Transverse colon (tissue), 4 donors: ENCODE data around the gene SULT1C2. TPM values are rescaled to one million over a fixed set of nuclear protein-coding genes. Genes with fewer than 3 reads are reported as not detected.
"Not testable (repeated sequence)": the region's sequence is repeated elsewhere in the genome, so short reads cannot be mapped to it uniquely, and the experiment has no call there.

ENCODE experiments used
- DNase-seq: peaks from one replicate; pipeline ENCODE4 v3.0.0-alpha.2; 2019
- H3K27ac ChIP-seq, 4 donors: fragments of 200-600 bp; sonication (generic); 2 replicates each; pipeline ENCODE4 v1.5.1; 2016 to 2018; ENCODE audit warnings: inconsistent platforms in 4 of 4
- H3K27me3 ChIP-seq: fragments of 200-600 bp; sonication (generic); 2 replicates; pipeline ENCODE4 v1.5.1; 2017; ENCODE audit warnings: inconsistent platforms
- H3K36me3 ChIP-seq, 4 donors: fragments of 200-600 bp; sonication (generic); 2 replicates each; pipeline ENCODE4 v1.5.1; 2017 to 2019; ENCODE audit warnings: inconsistent platforms in 4 of 4
- H3K4me1 ChIP-seq, 4 donors: fragments of 200-600 bp; sonication (generic); 2 replicates each; pipeline ENCODE4 v1.5.1; 2017 to 2020; ENCODE audit warnings: inconsistent platforms in 4 of 4
- H3K4me3 ChIP-seq, 4 donors: fragments of 200-600 bp; sonication (generic); 1 replicate in 1 of 4; 2 replicates in 3 of 4; pipeline versions ENCODE4 v1.5.1 to v1.6.1; 2017 to 2019; ENCODE audit warnings: inconsistent platforms in 4 of 4
- H3K9me3 ChIP-seq, 2 donors: fragments of 200-600 bp; sonication (generic); 2 replicates each; pipeline ENCODE4 v1.5.1; 2017 to 2019; ENCODE audit warnings: inconsistent platforms in 2 of 2
- CTCF ChIP-seq, 5 experiments: fragments of 200-600 bp in 3 of 5; fragments of 450-650 bp in 2 of 5; sonication (generic) in 3 of 5; IDR thresholded peaks; 1 replicate in 2 of 5; 2 replicates in 3 of 5; pipeline ENCODE4 v1.5.1; 2016 to 2017; ENCODE audit warnings: antibody characterized with exemption in 5 of 5, inconsistent platforms in 3 of 5, mild to moderate bottlenecking in 2 of 5, moderate library complexity in 1 of 5
- EP300 ChIP-seq: sonication (generic); formaldehyde crosslinking; IDR thresholded peaks from one replicate; pipeline ENCODE4 v1.6.1; 2017; ENCODE audit warnings: antibody characterized with exemption, low read depth
- POLR2A ChIP-seq: fragments of 450-650 bp; IDR thresholded peaks from one replicate; pipeline ENCODE4 v1.6.1; 2016; ENCODE audit warnings: antibody characterized with exemption, mild to moderate bottlenecking, moderate library complexity
- POLR2AphosphoS5 ChIP-seq, 3 donors: sonication (generic); formaldehyde crosslinking; IDR thresholded peaks; one replicate each; pipeline ENCODE4 v1.6.1; 2016; ENCODE audit warnings: antibody characterized with exemption in 3 of 3
- WGBS, 2 donors: methylation state at CpG; one replicate each; pipeline ENCODE4 v1.1.5; 2018; ENCODE audit warnings: low coverage in 1 of 2; 5-methylcytosine and 5-hydroxymethylcytosine counted together
- in situ Hi-C, 4 donors: fragments of 200-750 bp; cut with MboI; loops; one replicate each; pipeline versions ENCODE4 v1.15.0 to v1.15.1; 2017; ENCODE audit warnings: low sequenced_read_pairs in 3 of 4, low pct_ligation_motif_present in 1 of 4, low pct_unique_long_range_greater_than_20kb in 1 of 4
- intact Hi-C: fragments of 100-400 bp; cut with DNase I; formaldehyde crosslinking; loops from one replicate; pipeline ENCODE4 v1.15.1; 2023; ENCODE audit warnings: low total_unique reads
- total RNA-seq, 4 donors: library from RNA; depleted of rRNA; stranded (reverse); fragments of >200 nt; gene quantifications; one replicate each; pipeline ENCODE4 v1.1.0, GENCODE V29; 2016

The SULT1C2 gene
- total RNA-seq, 4 donors from 2014 or later = not detected

DNA sequence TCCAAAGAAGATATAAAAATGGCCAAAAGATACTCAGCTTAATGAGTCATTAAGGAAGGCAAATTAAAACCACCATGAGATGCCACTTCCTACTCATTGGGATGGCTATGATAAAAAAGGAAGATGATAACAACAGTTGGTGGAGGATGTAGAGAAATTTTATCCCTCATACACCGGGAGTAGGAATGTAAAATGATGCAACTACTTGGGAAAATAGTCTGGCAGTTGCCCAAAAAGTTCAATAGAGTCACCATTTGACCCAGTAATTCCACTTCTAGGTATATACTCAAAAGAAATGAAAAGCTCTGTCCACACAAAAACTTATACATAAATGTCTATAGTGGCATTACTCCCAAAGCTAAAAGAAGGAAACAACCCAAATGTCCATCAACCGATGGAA is 10.1 kb upstream of the SULT1C2 start:
- H3K4me1 ChIP-seq = no peaks in the 10 kb centered on the region
- 73 to 83% methylated on average over 2 of the region's 2 CpGs for WGBS, 2 donors
- H3K4me3 ChIP-seq = no peak overlapping the region
- H3K9me3 ChIP-seq = no peaks in the 10 kb centered on the region
- in situ Hi-C loops = no loop called here
- TF ChIP-seq EP300 = no peak
- TF ChIP-seq POLR2A = no peak
- no peak for TF ChIP-seq POLR2AphosphoS5 (IDR thresholded peaks at IDR 0.05)
- TF ChIP-seq CTCF (IDR thresholded peaks at IDR 0.05) = no peak
- DNase-seq = no peak
- H3K27me3 ChIP-seq = no peaks in the 10 kb centered on the region
- intact Hi-C loops = no loop called here
- no peaks in the 10 kb centered on the region for H3K36me3 ChIP-seq
- H3K27ac ChIP-seq = no peak overlapping the region

GRCh38 chr2:108279468-108279867 is 9.2 kb upstream of the SULT1C2 start:
- no peak for DNase-seq

GRCh38 chr2:108280466-108280865 is 8.2 kb upstream of the SULT1C2 start:
- TF ChIP-seq POLR2A (no peak), POLR2AphosphoS5 (IDR thresholded peaks at IDR 0.05) (no peak), EP300 (no peak), CTCF (IDR thresholded peaks at IDR 0.05) (no peak)
- intact Hi-C loops (no loop called here), in situ Hi-C loops (no loop called here)
- no peaks in the 10 kb centered on the region for H3K27me3 ChIP-seq
- no peaks in the 10 kb centered on the region for H3K36me3 ChIP-seq
- no peaks in the 10 kb centered on the region for H3K4me1 ChIP-seq
- 58% methylated on average over 3 of the region's 3 CpGs; no CpG with 5 or more reads in 1 of the 2 donors for WGBS, 2 donors
- DNase-seq = no peak
- H3K27ac ChIP-seq = no peak overlapping the region
- no peaks in the 10 kb centered on the region for H3K9me3 ChIP-seq
- no peak overlapping the region for H3K4me3 ChIP-seq

More at GRCh38 chr2:108279468-108279867, 9.2 kb upstream of the SULT1C2 start:
- WGBS, 2 donors = 87 to 100% methylated on average over 1 to 5 of the region's 5 CpGs
- Histone ChIP-seq H3K27ac (no peak overlapping the region), H3K27me3 (no peaks in the 10 kb centered on the region), H3K4me1 (no peaks in the 10 kb centered on the region), H3K36me3 (no peaks in the 10 kb centered on the region), H3K4me3 (no peak overlapping the region), H3K9me3 (no peaks in the 10 kb centered on the region)
- intact Hi-C loops = no loop called here
- in situ Hi-C loops = no loop called here
- no peak for TF ChIP-seq CTCF (IDR thresholded peaks at IDR 0.05)

DNA sequence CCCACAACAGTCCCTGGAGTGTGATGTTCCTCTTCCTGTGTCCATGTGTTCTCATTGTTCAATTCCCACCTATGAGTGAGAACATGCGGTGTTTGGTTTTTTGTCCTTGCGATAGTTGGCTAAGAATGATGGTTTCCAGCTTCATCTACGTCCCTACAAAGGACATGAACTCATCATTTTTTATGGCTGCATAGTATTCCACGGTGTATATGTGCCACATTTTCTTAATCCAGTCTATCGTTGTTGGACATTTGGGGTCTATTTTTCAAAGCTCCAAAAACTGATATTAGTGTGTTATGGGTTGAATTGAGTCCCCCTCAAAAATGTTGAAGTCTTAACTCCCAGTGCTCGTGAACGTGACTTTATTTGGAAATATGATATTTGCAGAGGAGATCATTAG is 4.1 kb upstream of the SULT1C2 start:
- H3K4me3 ChIP-seq, H3K27ac ChIP-seq, H3K4me1 ChIP-seq, in situ Hi-C loops, H3K9me3 ChIP-seq, H3K36me3 ChIP-seq, H3K27me3 ChIP-seq, DNase-seq: not testable (repeated sequence)
- WGBS, 2 donors = 92 to 94% methylated on average over 7 of the region's 7 CpGs
- intact Hi-C loops = loop anchor here (2.0 kb wide), 1 partner anchor 52 kb away; no protein-coding TSS in a partner anchor

DNA sequence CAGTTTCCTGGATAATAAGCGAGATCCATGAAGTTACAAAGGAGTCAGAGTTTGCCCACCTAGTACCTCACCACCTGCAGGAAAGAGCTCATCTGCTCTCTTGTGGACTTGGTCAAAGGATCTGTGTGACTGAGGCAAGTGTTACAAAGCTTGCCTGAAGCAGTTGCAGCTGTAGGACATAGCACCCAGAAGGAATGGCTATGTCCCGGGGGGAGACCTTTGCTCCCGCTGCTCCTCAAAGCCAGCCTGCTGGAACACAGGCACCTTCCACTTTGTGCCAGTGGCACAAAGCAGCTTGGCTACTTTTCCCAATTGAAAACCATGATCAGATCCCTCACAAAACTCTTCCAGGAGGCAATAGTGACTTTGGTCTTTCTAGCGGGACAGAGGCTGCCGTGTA is 3.1 kb upstream of the SULT1C2 start:
- Histone ChIP-seq H3K9me3 (no peaks in the 10 kb centered on the region), H3K4me3 (no peak overlapping the region), H3K27me3 (no peaks in the 10 kb centered on the region), H3K36me3 (no peaks in the 10 kb centered on the region), H3K4me1 (peaks cover 0 to 5% (median 0%) of the 10 kb centered on the region in 4 donors), H3K27ac (no peak overlapping the region)
- no peak for DNase-seq
- TF ChIP-seq EP300 (no peak), POLR2A (no peak), CTCF (IDR thresholded peaks at IDR 0.05) (no peak), POLR2AphosphoS5 (IDR thresholded peaks at IDR 0.05) (no peak)
- intact Hi-C loops = loop anchor here (2.0 kb wide), 1 partner anchor 51 kb away; no protein-coding TSS in a partner anchor
- in situ Hi-C loops = no loop called here
- 99 to 100% methylated on average over 1 to 5 of the region's 5 CpGs for WGBS, 2 donors
